ENCODE data around the gene ZMYND10. TPM values are rescaled to one million over a fixed set of nuclear protein-coding genes. Genes with fewer than 3 reads are reported as not detected.

The ZMYND10 gene
- total and polyA plus RNA-seq, 8 donors, result 0.35 to 8.3 (median 1.3) TPM

DNA sequence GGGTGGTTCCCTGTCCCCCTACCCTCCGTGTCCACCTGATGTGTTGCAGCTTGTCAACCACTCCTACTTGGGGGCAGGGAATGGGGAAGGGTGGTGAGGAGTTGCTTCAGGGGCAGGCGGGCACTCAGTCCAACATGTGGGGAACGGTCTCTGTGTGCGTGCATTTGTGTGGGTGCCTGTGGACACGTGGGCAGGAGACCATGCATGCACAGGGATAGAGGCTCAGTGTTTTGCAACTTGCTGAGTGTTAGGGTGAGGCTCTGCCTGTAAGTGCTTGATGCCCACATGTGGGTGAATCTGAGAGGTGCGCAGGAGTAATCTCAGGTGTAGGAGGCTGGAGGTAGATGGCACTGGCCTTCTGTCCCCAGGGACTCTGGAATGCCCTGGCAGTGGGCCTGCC lies 38.2 kb upstream of the ZMYND10 start:
- intact Hi-C loops (cut with DNase I), result no loop called here
- Histone ChIP-seq H3K27me3 (no peaks in the 10 kb centered on the region), H3K9me3 (no peaks in the 10 kb centered on the region), H3K27ac (no peak overlapping the region), H3K36me3 (no peaks in the 10 kb centered on the region), H3K4me3 (no peak overlapping the region), H3K4me1 (peaks cover 0 to 9% (median 5%) of the 10 kb centered on the region in 3 donors)
- TF ChIP-seq, protein P1, sequence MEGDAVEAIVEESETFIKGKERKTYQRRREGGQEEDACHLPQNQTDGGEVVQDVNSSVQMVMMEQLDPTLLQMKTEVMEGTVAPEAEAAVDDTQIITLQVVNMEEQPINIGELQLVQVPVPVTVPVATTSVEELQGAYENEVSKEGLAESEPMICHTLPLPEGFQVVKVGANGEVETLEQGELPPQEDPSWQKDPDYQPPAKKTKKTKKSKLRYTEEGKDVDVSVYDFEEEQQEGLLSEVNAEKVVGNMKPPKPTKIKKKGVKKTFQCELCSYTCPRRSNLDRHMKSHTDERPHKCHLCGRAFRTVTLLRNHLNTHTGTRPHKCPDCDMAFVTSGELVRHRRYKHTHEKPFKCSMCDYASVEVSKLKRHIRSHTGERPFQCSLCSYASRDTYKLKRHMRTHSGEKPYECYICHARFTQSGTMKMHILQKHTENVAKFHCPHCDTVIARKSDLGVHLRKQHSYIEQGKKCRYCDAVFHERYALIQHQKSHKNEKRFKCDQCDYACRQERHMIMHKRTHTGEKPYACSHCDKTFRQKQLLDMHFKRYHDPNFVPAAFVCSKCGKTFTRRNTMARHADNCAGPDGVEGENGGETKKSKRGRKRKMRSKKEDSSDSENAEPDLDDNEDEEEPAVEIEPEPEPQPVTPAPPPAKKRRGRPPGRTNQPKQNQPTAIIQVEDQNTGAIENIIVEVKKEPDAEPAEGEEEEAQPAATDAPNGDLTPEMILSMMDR (IDR thresholded peaks at IDR 0.05), result no peak
- no peak for FAIRE-seq
- 79 to 80% methylated on average over 6 of the region's 6 CpGs for WGBS, 2 donors
- DNase-seq, result no peak
- no peak for ATAC-seq

DNA sequence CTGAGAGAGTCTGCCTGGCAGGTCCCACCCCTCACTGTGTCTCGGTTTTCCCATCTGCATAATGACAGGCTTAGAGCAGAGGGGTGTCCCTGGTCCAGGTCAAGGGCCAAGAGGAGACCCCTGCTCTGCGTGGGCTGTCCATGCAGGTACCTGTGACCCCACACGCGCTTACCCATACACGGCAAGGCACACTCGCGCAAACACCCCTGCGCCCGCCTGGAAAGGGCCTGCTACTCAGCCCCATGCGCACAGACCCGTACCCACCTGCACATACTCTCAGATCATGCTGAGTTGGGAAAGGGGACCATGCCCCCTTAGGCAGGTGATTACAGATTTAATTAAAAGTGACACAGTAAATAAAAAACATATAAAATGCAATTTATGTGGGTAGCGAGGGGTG lies 37.2 kb upstream of the ZMYND10 start:
- TF ChIP-seq, protein P1 (IDR thresholded peaks at IDR 0.05), result no peak
- no peaks in the 10 kb centered on the region for H3K9me3 ChIP-seq
- intact Hi-C loops (cut with DNase I), result no loop called here
- no peaks in the 10 kb centered on the region for H3K27me3 ChIP-seq
- WGBS, 2 donors, result 89 to 90% methylated on average over 12 of the region's 12 CpGs
- no peak for FAIRE-seq
- no peak for DNase-seq
- H3K4me1 ChIP-seq, result peaks cover 0 to under 1% (median 0%) of the 10 kb centered on the region in 3 donors
- ATAC-seq, result no peak
- H3K36me3 ChIP-seq, result no peaks in the 10 kb centered on the region
- H3K27ac ChIP-seq, result no peak overlapping the region
- no peak overlapping the region for H3K4me3 ChIP-seq

DNA sequence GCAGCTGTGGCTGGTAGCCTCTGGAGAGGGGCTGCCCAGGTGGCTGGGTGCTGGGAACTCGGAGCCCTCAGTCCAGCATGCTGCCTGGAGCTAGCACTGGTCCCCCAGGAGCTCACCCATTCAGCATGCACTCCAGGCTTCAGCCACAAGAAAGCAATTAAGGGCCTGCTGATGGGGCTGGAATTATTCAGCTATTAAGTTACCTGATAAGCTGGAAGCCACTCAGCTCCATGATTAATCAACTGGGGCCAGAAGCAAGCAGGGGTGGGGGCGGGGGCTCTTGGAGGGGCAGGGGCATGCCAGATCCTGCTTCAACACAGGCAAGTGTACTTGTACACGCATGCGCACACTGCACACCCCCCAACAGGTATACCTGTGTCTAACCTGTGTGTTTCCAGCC lies 35.9 kb upstream of the ZMYND10 start:
- ATAC-seq, result peak in 2 of 4 donors; percentile 24 to 33
- H3K27me3 ChIP-seq, result no peaks in the 10 kb centered on the region
- DNase-seq, result no peak
- no peaks in the 10 kb centered on the region for H3K4me1 ChIP-seq
- H3K9me3 ChIP-seq, result no peaks in the 10 kb centered on the region
- no peaks in the 10 kb centered on the region for H3K36me3 ChIP-seq
- TF ChIP-seq, protein P1 (IDR thresholded peaks at IDR 0.05), result no peak
- FAIRE-seq, result no peak
- no peak overlapping the region for H3K4me3 ChIP-seq
- intact Hi-C loops (cut with DNase I), result no loop called here
- H3K27ac ChIP-seq, result no peak overlapping the region
- 79 to 85% methylated on average over 4 of the region's 4 CpGs for WGBS, 2 donors

DNA sequence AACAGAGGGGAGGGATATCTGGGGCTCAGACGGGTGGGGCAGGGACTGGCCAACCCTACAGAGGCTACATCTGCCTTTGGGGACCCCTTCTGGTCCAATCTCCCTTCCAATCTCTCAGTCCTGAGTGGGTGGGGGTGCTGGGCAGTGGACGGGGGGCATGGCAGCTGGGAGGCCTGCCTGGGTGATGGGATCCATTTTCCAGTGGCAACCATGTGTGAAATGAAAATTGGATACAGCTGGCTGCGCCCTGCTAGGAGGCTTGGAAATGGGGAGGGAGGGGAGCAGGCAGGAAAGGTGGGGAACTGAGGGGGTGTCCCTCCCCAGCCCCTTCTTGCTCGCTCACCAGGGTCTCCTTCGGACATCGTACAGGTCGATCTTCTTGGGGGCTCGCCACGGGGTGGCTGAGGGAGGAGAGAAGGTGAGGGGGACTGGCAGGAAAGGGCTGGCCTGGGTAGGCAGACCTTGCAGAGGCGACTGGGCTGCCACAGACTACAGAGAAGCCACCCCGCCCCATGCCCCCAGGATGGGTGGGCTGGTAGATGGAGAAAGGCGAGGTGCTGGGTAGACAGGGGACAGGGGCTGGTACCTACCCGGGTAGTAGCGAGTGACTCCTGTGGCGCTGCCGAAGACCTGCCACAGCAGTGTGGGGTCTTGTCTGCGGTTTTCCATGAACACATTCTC lies 35.0 kb upstream of the ZMYND10 start:
- Histone ChIP-seq H3K9me3 (no peaks in the 10 kb centered on the region), H3K27ac (no peak overlapping the region), H3K27me3 (no peaks in the 10 kb centered on the region), H3K4me3 (no peak overlapping the region), H3K36me3 (no peaks in the 10 kb centered on the region), H3K4me1 (no peaks in the 10 kb centered on the region)
- WGBS, 2 donors, result 81 to 89% methylated on average over 16 to 17 of the region's 17 CpGs
- ATAC-seq (no peak), DNase-seq (no peak), FAIRE-seq (no peak)
- TF ChIP-seq, protein P1 (IDR thresholded peaks at IDR 0.05), result no peak
- intact Hi-C loops (cut with DNase I), result no loop called here

DNA sequence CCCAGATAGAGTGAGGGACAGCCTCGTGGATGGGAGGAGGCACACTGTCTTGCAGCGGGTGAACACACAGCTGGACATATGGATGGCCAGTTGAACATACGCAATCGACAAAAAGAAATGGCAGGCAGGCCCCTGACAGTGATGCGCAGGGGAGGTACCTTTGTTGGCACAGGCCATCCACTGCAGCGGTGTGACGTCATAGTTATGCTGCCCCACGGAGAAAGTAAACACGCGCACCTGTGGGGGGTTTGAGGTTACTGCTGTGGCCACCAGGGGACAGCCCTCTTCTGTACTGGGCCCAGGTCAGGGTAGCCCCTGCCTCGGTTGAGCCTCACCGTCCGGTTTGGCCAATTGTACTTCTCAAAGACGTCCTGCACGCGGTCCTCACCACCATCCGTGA lies 33.2 kb upstream of the ZMYND10 start:
- ATAC-seq, result no peak
- WGBS, 2 donors, result 86 to 91% methylated on average over 17 of the region's 17 CpGs
- no peaks in the 10 kb centered on the region for H3K27me3 ChIP-seq
- no peaks in the 10 kb centered on the region for H3K4me1 ChIP-seq
- FAIRE-seq, result no peak
- TF ChIP-seq, protein P1 (IDR thresholded peaks at IDR 0.05), result no peak
- no peak overlapping the region for H3K4me3 ChIP-seq
- no peak for DNase-seq
- intact Hi-C loops (cut with DNase I), result no loop called here
- no peaks in the 10 kb centered on the region for H3K9me3 ChIP-seq
- no peaks in the 10 kb centered on the region for H3K36me3 ChIP-seq
- H3K27ac ChIP-seq, result no peak overlapping the region

All from pancreas (tissue), 10 donors.